GM18907 (cell line): ENCODE results near the gene NKRF.

ENCODE experiments used
- ATAC-seq: cut with Tn5 transposase; IDR thresholded peaks from one replicate; pipeline ENCODE4 v1.9.1; 2021; ENCODE audit warnings: mild to moderate bottlenecking, moderate library complexity; ENCODE audit not compliant: unreplicated experiment

The NKRF gene

DNA sequence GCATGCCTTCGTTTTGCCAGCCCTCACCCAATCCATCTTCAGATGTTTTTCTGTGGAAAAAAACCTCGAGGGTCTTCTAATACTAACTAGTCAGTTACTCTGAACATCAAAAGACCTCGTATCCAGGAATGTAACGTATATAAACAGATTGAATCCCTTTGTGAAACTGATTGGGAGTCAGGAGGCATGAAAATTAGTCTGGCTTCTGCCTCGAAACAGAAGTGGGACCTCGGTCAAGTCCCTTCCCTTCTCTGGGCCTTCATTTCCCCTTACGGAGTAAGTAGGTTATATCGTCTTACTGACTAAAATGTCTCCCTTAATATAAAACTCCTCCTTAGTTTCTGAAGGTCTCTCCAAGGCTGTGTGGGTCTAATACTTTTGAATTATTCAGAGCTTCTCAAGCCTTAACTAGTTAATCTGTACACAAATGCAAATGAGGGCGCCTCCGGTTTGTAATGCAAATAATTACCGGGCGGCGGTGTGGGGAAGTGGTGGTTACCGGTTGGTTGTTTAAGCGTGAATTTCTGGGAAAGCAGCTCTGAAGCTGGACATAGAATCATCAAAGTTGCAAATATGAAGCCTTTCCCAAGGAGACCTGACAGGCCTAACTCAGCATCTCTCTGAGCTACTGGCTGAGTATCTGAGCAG, 11.4 kb upstream of the NKRF start:
- ATAC-seq, result peak; percentile 77

DNA sequence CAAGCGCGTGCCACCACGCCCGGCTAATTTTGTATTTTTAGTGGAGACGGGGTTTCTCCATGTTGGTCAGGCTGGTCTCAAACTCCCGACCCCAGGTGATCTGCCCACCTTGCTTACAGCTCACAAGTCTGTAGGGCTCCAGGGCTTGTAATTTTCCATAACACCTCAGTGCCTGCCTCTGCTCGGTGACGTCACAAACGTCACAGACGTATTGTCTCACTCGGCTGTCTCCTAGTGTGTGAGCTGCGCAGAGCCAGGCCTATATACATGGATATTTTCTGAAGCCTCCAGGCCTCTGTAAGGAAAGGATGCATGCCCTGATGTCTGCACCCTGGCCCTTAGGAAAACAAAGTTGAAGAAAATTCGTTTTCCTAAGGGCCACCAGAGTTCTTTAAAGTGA, 8.6 kb upstream of the NKRF start:
- no peak for ATAC-seq

DNA sequence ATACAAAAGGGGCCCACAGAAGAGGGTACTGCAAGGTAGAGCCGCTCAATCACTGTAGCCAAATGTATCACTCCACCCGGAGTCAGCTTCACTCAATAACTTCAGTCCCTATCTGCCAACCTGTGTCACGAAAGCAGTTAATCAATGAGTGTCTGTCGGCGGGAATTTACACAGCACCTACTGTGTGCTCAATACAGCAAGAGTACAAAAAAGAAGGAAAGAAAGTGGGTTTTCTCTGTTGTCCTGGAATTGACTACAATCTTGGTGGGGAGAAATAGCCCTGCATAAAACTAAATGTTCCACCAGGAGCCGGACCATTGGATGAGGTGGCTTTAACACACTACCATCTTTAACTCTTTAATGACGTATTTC, 780 bp upstream of the NKRF start:
- no peak for ATAC-seq

DNA sequence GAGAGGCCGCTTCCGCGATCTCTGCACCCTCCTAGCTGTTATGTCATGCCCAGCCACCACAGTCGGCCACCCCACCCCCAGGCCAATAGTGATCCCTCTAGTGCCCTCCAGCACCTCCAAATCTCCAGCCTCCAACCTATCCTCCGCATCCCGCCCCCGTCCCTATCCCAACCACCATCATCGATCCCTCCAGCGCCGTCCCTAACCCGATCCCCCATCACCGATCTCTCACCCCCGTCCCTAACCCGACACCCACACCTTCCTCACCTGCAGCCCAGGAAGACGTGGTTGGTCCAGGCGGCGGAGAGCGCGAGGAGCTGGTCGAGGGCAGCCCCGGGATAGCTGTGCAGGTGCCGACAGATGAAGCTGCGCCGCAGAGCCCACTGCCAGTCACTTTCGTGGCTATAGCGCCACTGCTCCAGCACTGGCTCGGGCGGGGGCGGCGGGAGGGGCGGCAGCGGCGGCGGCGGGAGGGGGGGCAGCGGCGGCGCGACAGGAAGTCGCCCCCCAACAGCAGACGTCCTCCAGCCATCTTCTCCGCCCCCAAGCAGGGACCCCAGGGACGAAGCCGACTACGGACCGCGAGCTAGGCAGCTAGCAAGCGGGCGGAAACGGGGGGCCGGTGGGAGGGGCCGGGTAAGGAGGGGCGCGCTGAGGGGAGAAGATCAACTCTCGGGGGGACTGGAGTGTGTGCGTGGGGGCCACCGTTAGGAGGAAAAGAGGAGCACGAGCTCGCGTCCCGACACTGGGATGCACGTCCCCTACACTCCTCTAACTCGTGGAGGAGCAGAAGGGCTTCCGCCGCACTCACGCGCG, 552 bp downstream of the NKRF start:
- ATAC-seq, result peak; percentile 34

DNA sequence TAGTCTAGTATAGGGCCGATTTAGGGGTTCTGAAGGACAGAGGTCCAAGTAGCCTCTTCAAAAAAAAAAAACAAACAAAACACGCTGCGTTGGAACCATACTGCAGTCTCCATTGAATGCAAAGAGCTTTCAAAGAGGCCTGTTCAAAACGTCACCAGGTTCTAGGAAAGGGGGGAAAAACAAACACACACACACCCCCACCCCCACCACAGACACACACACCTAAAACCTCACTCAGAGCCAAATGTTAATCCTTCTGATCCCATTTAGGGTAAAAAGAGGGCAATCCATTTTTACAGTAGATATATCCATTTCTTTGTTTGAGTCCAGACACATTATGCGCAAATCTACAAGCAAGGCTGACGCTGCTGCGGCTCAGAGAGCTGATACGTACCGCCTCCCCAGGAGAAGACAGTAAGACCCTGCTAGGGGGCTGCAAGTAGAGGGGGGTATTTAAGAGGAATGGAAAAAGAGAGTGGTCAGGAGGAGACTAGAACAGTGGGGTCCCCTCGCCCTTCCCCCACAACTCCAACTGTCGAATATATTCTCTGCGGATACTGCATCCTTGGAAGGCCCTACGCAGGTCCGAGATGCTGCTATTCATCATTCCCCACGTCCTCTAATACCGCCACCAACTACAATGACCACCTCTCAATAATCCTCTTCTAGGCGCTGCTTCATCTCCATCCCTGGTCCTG, 1.3 kb downstream of the NKRF start:
- ATAC-seq, result peak; percentile 2

DNA sequence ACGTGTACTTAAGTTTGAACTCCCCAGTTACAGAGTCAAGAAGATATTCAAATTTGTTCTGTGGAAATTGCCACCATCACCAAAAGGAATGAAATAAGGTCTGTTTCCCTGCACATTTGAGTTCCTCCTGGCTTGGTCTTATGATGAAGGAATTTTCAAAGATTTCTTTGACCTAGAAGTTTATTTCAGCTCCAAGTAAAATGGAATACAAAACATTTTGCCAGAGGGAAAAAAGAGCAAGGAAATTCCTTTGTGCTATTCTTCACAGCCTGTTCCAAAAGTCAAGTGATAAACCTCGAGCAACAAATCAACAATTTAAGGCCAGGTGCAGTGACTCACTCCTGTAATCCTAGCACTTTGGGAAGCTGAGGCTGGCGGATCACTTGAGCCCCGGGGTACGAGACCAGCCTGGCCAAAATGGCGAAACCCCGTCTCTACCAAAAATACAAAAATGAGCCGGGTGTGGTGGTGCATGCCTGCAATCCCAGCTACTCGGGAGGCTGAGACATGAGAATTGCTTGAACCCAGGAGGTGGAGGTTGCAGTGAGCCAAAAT, 3.4 kb downstream of the NKRF start:
- ATAC-seq, result no peak

DNA sequence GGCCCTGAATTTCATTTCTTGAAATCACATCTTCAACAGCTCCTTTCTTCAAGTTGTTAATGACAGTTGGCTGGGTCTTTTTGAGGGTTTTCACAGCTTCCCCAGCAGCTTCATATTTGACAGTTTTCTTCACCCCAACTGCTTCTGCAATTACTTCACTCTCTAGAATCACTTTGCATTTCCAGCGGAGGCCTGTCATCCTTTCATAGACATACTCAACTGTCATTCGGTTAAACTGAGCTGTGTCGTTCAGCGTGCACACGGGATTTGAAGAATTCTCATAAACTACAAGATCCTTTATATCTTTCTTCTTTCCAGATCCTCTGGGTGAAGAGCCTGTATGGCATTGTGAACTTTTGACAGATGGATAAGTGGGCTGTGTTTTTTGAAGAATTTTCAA, 16.4 kb downstream of the NKRF start:
- no peak for ATAC-seq

DNA sequence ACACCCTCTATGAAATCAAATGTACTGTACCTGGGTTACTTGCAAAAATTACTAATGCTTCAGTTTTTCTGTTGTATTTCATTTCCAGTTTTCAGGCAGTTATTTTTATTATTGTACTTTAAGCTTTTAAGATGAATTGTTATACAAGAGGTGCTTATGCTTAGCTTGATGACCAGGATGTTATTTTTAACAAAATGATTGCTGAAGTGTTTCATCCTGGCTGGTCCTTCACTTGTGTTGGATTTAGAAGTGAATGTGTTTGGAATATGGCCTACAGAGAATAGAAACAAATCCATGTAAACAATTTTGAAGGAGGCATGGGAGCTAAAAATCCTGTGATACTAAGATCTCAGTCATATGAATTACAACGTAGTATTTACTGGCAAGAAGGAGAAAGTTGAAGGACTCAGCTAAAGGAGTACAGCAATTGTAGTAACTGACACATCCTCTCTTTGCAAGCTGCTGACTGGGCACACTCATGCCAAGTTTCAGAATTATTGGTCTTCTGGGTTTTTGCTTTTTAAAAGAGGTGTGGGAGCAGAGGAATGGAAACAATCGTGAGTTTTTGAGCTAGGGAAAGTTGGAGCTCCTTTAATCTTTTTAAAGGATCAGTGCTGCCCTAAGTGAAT, 22.7 kb downstream of the NKRF start:
- no peak for ATAC-seq

DNA sequence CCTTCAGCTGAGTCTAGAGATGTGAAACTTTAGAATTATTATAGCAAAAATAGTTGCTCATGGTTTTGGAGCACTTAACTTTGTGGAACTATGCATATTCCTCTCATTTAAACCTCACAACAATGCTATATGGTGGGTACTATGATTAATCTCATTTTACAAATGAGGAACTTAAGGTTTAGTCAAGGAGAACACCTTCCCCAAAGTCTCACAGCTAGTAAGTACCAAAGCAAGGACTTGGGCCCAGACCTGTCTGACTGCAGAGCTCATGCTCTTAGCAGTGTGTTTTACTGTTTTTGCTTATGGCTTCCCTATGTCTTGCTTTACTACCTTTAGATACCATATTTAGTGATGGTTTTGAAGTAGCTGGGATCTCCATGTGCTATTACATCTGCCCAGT, 26.8 kb downstream of the NKRF start:
- no peak for ATAC-seq

DNA sequence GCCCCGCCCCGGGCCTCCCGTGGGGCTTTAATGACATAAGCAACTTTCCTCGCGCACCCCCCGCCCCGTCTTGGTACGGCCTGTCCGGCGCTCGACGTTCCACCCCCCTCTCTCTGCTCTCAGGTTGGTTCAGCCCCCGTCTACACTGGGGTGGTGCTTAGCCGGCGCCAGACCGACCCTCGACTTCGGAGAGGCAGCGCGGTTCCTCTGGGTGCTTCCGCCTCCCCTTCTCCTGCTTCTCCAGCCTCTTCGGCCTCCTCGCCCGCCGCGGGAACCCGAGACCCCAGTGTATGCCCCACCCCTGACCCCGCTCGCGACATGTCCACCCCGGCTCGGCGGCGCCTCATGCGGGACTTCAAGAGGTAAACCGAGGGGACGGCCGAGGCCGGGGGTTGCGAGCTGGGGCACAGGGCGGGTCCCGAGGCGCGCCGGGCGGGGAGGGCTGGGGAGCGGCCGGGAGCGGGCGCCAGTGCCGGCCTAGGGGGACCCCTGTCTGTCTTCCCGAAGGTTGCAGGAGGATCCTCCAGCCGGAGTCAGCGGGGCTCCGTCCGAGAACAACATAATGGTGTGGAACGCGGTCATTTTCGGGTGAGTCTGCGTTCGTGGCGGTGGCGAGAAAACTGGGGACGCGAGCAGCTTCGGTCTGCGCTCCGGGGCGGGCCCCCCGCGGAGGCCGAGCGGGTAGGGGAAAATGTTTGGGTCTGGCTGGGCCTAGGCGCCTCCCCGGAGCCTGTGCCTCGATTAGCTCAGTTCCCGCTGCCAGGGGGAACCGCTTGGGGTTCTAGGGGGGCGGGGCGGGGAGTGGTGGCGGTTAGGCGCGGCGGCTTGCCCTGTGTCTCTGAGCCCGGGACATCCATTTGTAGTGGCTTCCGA, 31.6 kb downstream of the NKRF start, which contains the start of gene UBE2A:
UBE2A (plus strand) TSS at position 170 of the 873 bp plus-strand sequence; CDS start at position 319, 149 bp downstream.
- ATAC-seq, result peak; percentile 83

DNA sequence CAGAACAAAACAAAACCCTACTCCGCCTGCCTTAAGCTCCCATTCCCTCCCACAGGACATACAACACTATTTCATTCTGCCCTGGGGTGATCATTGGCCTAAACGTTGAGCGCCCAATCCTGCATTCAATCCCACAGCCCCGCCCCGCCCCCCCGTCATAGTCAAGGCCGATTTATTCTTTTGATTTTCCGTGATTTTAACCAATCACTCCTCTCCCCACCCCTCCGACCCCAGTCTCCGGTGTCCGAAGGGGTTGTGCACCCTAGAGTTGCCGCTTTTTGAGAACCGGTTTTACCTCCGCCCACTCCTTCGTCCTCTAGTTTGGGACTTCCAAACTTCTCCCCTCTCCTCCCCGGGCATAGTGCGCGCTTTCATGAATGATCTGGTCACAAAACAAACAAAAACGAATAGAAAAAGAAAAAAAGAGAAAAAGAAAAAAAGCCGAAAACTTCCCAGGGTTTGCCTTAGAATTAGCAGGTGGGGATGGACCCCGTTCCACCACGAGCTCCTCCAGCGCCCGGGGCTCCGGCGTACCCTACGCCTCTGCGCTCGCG, 32.3 kb downstream of the NKRF start:
- ATAC-seq, result peak; percentile 79

DNA sequence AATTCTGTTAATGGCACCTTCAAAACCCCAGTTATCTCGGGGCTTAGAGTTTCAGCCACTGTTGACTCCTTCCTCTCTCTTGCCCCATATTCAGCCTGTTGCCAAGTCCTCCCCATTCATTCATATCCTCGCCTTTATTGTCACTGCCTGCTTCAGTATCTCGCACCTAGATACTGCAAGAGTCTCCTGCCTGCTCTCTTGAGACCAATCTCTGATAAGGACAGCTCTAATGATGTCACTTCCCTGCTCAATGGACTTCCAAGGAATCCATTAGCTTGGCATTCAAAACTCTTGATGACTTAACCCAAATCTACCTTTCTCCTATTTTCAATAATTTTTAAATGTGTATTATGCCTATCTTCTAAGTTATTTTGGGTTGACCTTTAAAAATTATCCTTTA, 33.0 kb downstream of the NKRF start:
- no peak for ATAC-seq

DNA sequence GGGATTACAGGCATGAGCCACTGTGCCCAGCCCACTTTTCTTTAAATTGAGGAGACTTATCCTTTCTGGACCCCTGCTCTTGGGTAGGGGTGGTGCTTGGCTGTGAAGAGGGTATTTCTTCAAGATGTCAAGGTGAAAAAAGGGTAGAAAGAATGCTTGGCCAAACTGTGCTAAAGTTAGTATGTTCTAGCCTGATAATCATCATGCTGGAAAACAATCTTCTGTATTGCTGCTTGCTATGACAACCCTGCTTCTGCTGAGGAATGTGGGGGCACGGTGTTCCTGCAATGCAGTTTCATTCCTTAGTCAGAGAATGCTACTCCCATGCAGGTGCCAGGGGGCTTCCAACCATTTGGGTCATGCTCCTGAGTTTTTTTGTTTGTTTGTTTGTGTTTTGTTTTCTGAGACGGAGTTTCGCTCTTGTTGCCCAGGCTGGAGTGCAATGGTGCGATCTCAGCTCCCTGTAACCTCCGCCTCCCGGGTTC, 35.8 kb downstream of the NKRF start:
- no peak for ATAC-seq

DNA sequence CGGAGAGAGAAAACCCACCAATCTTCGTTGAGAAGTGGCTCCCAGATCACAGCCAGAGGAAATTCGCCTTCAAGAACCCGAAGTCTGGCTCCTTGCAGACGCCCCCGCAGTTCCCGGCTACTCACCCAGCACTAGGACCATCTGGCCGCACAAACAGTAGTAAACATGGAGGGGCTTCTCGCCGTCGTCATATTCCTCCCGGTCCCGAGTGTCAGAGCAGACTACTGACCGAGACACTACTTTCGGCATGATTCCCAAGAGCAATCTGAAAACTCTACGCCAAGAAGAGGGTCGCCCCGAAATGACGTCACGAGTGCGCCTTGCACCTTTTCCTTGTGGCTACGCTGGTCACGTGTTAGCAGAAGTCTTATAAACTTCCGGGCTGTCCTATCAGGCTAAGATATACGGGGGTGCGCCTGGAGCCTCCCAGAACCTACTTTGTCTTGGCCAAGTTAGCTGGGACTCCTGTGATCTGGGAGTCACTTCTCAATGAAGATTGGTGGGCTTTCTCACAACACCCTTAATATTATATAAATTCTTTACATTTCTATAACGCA, 41.0 kb downstream of the NKRF start, which contains the start of gene STEEP1:
STEEP1 (minus strand) TSS at position 303 of the 557 bp plus-strand sequence; CDS start at position 249, 54 bp downstream.
- ATAC-seq, result peak; percentile 90

DNA sequence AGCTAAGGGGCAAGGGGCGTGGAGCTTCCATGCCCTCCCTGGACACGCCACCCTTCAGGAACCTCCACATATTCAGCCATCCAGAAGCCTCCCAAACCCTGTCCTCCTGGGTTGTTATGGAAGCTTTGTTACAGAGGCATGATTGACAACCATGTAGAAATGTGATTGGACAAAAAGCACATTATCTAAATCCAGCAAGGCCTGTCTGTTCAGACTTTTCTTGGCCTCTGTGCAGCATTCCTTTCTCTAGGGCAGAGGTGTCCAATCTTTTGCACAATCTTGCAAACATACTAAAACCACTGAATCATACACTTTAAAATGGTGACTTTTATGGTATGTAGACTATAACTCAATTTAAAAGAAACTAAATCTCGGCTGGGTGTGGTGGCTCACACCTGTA, 53.7 kb downstream of the NKRF start:
- no peak for ATAC-seq

DNA sequence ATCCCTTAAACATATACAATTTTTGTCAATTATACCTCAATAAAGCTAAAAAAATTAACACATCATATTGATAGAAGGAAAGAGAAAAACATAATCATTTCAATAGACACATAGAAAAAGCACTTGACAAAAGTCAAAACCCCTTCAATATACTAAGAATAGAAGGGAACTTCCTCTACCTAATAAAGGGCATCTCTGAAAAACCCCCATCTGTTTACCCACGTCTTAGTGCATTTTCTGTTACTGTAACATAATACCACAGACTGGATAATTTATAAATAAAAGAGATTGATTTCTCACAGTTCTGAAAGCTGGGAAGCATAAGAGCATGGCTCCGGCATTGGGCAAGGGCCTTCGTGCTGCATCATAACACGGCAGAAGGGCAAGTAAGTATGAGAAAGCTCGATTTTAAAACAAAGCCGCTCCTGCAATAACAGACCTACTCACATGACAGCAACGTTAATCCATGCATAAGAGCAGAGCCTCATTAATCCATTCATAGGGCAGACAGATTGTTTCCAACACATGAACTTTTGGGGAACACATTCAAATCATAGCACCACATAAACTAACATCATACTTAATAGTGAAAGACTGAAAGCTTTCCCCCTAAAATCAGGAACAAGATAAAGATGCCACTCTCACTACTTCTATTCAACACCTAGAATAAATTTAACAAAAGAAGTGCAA, 56.8 kb downstream of the NKRF start:
- peak; percentile 61 for ATAC-seq

DNA sequence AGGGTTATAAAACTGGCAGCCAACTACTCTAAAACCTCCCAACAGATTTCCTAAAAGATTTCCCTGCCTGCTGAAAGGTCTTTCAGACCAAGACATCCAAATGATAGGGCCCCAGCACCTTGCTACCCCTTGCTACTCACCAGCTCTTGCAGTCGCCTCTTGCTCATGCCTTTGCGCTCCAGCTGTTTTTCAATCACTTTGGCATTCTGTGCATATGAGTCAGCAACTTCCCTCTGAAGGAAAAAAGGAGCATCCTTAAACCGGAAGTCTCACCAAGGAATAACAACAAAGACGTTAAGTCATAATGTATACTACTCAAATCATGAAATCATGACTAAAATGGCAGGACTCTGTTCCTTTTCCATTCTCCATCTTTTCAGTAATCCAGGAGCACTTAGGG, 65.0 kb downstream of the NKRF start:
- no peak for ATAC-seq

DNA sequence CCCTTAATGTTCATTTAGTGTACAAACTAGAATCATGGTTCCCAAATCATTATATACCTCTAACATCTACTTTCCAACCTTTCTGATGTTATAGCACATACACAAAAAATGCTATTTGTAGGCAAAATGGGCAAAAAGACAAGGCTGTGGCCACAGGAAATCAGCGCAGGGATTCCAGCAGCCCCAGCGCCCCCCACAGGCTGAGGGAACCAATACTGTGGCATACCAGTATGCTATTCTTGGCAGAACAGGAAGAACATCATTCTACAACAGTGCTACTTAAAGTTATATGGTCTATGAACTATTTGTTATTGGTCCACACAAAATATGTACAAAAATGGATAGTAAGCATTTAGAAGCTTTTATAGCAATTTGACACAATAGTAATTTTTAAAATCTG, 66.4 kb downstream of the NKRF start:
- ATAC-seq, result no peak
